Activated T-helper 1 cell treated with anti-CD3 and anti-CD28 coated beads, Interleukin-12 subunit alpha, Interleukin-12 subunit beta, Interleukin-2, Interleukin-4 antibody, amounts not matched to agents 30 ng/mL and 10 ng/mL and 1 ng/mL, durations not matched to agents 14 hours and 24 hours and 36 hours (primary cell): ENCODE measurements around the gene RYR3. TPM values are rescaled to one million over a fixed set of nuclear protein-coding genes. Genes with fewer than 3 reads are reported as not detected.

Source experiments
- DNase-seq: peaks from one replicate; pipeline ENCODE4 v3.0.0; 2021; ENCODE audit warnings: low spot score
- H3K27ac Mint-ChIP-seq: one replicate; pipeline ENCODE4 v1.8.0; 2021; ENCODE audit warnings: mild to moderate bottlenecking, mixed read lengths
- H3K27me3 Mint-ChIP-seq: one replicate; pipeline ENCODE4 v1.8.0; 2022; ENCODE audit warnings: mild to moderate bottlenecking, moderate library complexity, mixed read lengths; ENCODE audit not compliant: insufficient read depth
- H3K36me3 Mint-ChIP-seq: one replicate; pipeline ENCODE4 v1.8.0; 2021; ENCODE audit warnings: low read depth, mixed read lengths
- H3K4me1 Mint-ChIP-seq: one replicate; pipeline ENCODE4 v1.8.0; 2021; ENCODE audit warnings: low read depth, mixed read lengths
- H3K4me3 Mint-ChIP-seq: one replicate; pipeline ENCODE4 v1.8.0; 2021; ENCODE audit warnings: mild to moderate bottlenecking, moderate library complexity, mixed read lengths
- H3K9me3 Mint-ChIP-seq: one replicate; pipeline ENCODE4 v1.8.0; 2021; ENCODE audit warnings: mixed read lengths
- intact Hi-C: fragments of 100-400 bp; cut with micrococcal nuclease; formaldehyde crosslinking; loops from one replicate; pipeline ENCODE4 v1.15.1; 2024
- total RNA-seq: library from RNA; stranded (reverse); gene quantifications from 2 replicates; pipeline ENCODE4 v1.2.3, GENCODE V29; 2022

The RYR3 gene
- total RNA-seq, 1 donor from 2014 or later: not detected

DNA sequence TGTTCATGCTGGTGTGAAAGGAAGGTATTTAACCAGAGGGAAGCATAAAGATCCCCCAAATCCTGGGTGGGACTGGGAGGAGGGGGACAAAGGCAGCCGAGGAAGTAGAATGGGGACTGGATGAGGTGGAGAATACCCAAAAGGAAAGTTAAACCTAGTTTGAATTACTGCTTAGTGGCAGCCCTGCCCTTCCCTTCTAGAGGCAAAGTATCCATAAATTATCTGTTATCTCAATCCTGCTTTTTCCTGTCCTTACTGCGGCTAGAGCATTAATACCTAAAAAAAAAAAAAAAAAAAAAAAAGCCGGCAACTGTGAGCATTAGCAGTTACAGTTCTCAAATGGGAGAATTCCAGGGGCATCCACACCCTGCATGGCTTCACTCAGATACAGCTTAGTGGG is 139.0 kb downstream of the RYR3 start:
- H3K36me3 Mint-ChIP-seq: no peaks in the 10 kb centered on the region
- H3K9me3 Mint-ChIP-seq: no peaks in the 10 kb centered on the region
- peaks cover 9% of the 10 kb centered on the region for H3K27me3 Mint-ChIP-seq

DNA sequence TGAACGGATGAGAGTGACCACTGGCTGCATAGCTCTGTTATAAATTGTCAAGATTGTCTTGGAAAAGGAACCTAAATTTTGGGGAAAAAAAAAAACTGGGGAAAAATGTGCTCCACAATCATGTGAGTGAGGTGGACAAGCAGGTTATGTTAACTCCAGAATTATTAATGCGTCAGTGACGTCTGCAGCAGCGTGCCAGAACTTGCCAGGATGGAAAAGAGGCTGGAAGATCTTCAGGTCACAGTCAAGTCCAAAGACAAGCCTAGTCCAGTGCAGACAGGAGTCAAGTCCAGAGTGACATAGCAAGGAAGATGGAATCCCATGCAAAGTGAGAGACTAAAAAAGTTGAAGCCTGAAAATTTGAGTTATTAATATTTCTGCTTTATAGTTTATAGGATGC is 140.6 kb downstream of the RYR3 start:
- no peak for DNase-seq
- H3K27ac Mint-ChIP-seq: no peak overlapping the region
- no peaks in the 10 kb centered on the region for H3K36me3 Mint-ChIP-seq
- intact Hi-C loops: no loop called here
- peaks cover 7% of the 10 kb centered on the region for H3K27me3 Mint-ChIP-seq
- no peak overlapping the region for H3K4me3 Mint-ChIP-seq
- no peaks in the 10 kb centered on the region for H3K9me3 Mint-ChIP-seq
- no peaks in the 10 kb centered on the region for H3K4me1 Mint-ChIP-seq

More for the DNA sequence above, 139.0 kb downstream of the RYR3 start:
- Mint-ChIP-seq H3K4me1 (no peaks in the 10 kb centered on the region), H3K4me3 (no peak overlapping the region), H3K27ac (no peak overlapping the region)
- intact Hi-C loops: no loop called here
- DNase-seq: no peak

- no peaks in the 10 kb centered on the region for H3K4me1 Mint-ChIP-seq
Measured at GRCh38 chr15:33453761-33454160, 143.0 kb downstream of the RYR3 start.

DNA sequence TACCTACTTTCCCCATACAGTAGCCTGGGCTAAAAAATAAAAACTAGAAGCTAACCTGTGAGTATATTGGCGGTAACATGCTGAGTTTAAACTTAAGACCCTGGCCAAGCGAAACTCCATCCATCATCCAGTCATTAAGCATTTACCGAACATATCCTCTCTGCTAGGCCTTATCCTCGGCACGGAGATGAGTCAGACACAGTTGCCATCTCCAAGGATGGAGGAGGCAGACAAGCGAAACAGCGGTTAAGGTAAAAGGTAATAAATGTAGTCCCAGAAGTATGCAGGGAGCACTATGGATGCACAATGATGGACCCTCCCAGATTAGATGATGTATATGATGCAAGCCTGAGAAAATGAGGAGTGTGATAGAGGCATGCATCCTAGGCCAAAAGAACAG is 143.6 kb downstream of the RYR3 start:
- H3K9me3 Mint-ChIP-seq: no peaks in the 10 kb centered on the region
- no peak for DNase-seq
- no peaks in the 10 kb centered on the region for H3K4me1 Mint-ChIP-seq
- H3K27me3 Mint-ChIP-seq: peaks cover 4% of the 10 kb centered on the region
- intact Hi-C loops: no loop called here
- no peak overlapping the region for H3K27ac Mint-ChIP-seq
- no peaks in the 10 kb centered on the region for H3K36me3 Mint-ChIP-seq
- H3K4me3 Mint-ChIP-seq: no peak overlapping the region

More at GRCh38 chr15:33453761-33454160, 143.0 kb downstream of the RYR3 start:
- H3K4me3 Mint-ChIP-seq: no peak overlapping the region
- peaks cover 4% of the 10 kb centered on the region for H3K27me3 Mint-ChIP-seq
- H3K27ac Mint-ChIP-seq: no peak overlapping the region
- no peak for DNase-seq
- H3K9me3 Mint-ChIP-seq: no peaks in the 10 kb centered on the region
- intact Hi-C loops: no loop called here
- H3K36me3 Mint-ChIP-seq: no peaks in the 10 kb centered on the region

DNA sequence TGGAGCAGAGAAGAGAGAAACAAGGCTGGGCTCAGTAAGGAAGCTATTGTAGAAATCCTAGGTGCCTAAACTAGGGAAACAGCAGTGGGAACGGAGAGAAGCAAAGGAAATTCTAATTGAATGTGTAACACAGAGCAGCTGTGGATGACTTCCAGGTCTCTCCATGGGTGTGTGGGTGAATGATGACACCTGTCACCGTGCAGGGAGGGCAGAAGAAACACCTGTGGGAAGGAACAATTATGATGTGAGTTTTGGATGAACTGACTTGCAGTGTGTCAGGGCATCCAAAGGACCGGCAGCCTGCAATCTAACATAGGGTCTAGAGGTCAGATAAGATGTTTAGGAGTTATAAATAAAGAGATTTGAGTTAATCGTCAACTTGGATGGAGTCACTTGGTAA is 144.2 kb downstream of the RYR3 start:
- Mint-ChIP-seq H3K9me3 (no peaks in the 10 kb centered on the region), H3K4me3 (no peak overlapping the region), H3K27me3 (peaks cover 4% of the 10 kb centered on the region), H3K27ac (no peak overlapping the region), H3K4me1 (no peaks in the 10 kb centered on the region), H3K36me3 (no peaks in the 10 kb centered on the region)
- no peak for DNase-seq
- intact Hi-C loops: no loop called here

DNA sequence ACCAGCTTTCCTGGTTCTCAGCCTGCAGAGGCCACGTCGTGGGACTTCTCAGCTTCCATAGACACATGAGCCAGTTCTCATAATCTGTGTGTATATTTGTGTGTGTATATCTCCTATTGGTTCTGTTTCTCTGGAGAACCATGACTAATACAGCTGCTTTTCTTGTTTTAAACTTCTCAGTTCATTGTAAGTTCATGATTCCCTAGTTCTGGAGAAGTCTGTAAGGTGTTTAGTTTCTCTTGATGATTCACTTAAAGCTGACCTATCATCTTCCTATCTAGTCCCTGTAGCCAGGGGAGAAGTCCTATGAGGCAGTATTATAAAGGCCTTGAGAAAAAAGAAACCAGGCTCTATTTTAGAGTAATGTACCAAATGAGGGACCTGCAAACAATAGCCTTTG is 147.7 kb downstream of the RYR3 start:
- intact Hi-C loops: no loop called here
- no peaks in the 10 kb centered on the region for H3K9me3 Mint-ChIP-seq
- H3K36me3 Mint-ChIP-seq: no peaks in the 10 kb centered on the region
- H3K4me1 Mint-ChIP-seq: no peaks in the 10 kb centered on the region
- DNase-seq: no peak
- no peak overlapping the region for H3K27ac Mint-ChIP-seq
- H3K4me3 Mint-ChIP-seq: no peak overlapping the region
- no peaks in the 10 kb centered on the region for H3K27me3 Mint-ChIP-seq

DNA sequence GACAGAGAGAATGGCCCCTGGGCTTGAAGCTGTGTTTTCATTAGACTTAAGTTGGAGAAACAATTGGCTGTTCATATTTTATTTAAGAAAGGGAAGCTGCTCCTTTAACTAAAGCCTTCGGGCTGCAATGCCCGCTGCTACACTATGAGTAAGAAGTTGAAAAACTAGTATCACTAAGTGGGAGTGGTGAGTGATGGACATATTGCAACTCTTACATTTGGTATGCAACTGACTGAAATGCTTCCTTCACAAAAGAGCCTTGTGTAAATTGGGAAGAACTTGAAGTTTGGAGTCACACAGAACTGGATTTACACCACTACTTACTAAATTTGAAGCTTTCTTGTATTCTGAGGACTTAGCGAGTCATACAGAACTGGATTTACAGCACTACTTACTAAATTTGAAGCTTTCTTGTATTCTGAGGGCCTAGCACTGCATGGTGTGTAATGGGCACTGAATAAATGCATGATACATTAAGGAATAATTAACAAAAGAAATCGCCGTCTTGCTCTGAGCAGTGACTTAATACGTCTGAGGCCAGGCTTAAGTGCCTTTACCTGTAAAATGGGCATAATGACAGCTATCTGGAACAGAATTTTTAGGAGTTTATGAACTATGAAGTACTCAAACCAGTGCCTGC is 149.5 kb downstream of the RYR3 start:
- Mint-ChIP-seq H3K4me3 (no peak overlapping the region), H3K27me3 (no peaks in the 10 kb centered on the region), H3K27ac (no peak overlapping the region), H3K4me1 (no peaks in the 10 kb centered on the region), H3K9me3 (no peaks in the 10 kb centered on the region), H3K36me3 (no peaks in the 10 kb centered on the region)
- DNase-seq: no peak
- intact Hi-C loops: no loop called here

- DNase-seq: no peak
- H3K36me3 Mint-ChIP-seq: no peaks in the 10 kb centered on the region
- intact Hi-C loops: no loop called here
- H3K27ac Mint-ChIP-seq: no peak overlapping the region
- H3K4me3 Mint-ChIP-seq: no peak overlapping the region
- H3K4me1 Mint-ChIP-seq: no peaks in the 10 kb centered on the region
- no peaks in the 10 kb centered on the region for H3K9me3 Mint-ChIP-seq
- H3K27me3 Mint-ChIP-seq: no peaks in the 10 kb centered on the region
Measured at GRCh38 chr15:33461671-33462070, 150.9 kb downstream of the RYR3 start.

- no peak overlapping the region for H3K27ac Mint-ChIP-seq
- no peaks in the 10 kb centered on the region for H3K4me1 Mint-ChIP-seq
- no peaks in the 10 kb centered on the region for H3K36me3 Mint-ChIP-seq
- no peaks in the 10 kb centered on the region for H3K9me3 Mint-ChIP-seq
- intact Hi-C loops: no loop called here
- no peak for DNase-seq
- no peaks in the 10 kb centered on the region for H3K27me3 Mint-ChIP-seq
- no peak overlapping the region for H3K4me3 Mint-ChIP-seq
Measured at GRCh38 chr15:33467146-33467815, 156.5 kb downstream of the RYR3 start.

- intact Hi-C loops: no loop called here
- no peak overlapping the region for H3K27ac Mint-ChIP-seq
- H3K4me1 Mint-ChIP-seq: no peaks in the 10 kb centered on the region
- no peak overlapping the region for H3K4me3 Mint-ChIP-seq
- DNase-seq: no peak
- no peaks in the 10 kb centered on the region for H3K27me3 Mint-ChIP-seq
- no peaks in the 10 kb centered on the region for H3K9me3 Mint-ChIP-seq
- no peaks in the 10 kb centered on the region for H3K36me3 Mint-ChIP-seq
Measured at GRCh38 chr15:33467816-33468163, 157.0 kb downstream of the RYR3 start.

DNA sequence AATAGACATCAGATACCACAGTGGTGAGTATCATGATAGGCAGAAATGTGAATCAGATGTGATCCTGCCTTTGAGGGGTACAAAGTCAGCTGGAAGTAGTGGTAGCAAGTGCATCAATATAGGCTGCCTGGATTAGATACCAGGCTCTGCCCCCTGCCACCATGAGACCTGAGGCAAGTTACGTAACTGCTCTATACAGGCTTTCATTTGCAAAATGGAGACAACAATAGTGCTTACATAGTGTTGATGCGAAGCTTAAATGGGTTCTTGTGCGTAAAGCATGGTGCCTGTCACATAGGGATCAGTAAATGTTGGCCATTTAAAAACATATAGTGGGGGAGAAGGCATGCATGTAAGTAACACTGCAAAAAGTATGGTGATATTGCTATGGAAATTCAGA is 158.0 kb downstream of the RYR3 start:
- Mint-ChIP-seq H3K4me3 (no peak overlapping the region), H3K36me3 (no peaks in the 10 kb centered on the region), H3K27ac (no peak overlapping the region), H3K4me1 (no peaks in the 10 kb centered on the region), H3K9me3 (no peaks in the 10 kb centered on the region), H3K27me3 (no peaks in the 10 kb centered on the region)
- DNase-seq: no peak
- intact Hi-C loops: no loop called here

DNA sequence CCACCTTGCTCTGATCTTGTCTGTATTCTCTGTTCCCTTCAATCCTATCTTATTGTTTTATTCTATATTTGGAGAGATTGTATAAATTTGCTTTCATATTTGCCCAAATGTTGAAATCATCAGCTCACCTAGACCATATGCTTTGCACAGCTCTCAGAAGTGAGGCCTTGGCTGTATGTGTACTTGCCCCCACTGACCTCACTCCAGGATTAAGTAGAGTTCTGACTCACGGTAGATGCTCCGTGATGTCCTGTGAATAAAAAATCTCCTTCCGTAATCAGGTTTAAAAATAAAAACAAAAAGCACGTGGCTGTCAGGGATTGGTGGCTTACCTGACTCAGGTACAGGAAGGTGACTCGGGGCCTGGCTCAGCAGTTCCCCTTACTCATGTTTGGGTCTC is 162.2 kb downstream of the RYR3 start:
- Mint-ChIP-seq H3K4me1 (no peaks in the 10 kb centered on the region), H3K27ac (no peak overlapping the region), H3K9me3 (no peaks in the 10 kb centered on the region), H3K36me3 (no peaks in the 10 kb centered on the region), H3K27me3 (no peaks in the 10 kb centered on the region), H3K4me3 (no peak overlapping the region)
- DNase-seq: no peak
- intact Hi-C loops: no loop called here

GRCh38 chr15:33473714-33474113 is 162.9 kb downstream of the RYR3 start:
- H3K9me3 Mint-ChIP-seq: no peaks in the 10 kb centered on the region
- H3K4me1 Mint-ChIP-seq: no peaks in the 10 kb centered on the region
- no peak overlapping the region for H3K27ac Mint-ChIP-seq
- no peak for DNase-seq
- H3K36me3 Mint-ChIP-seq: no peaks in the 10 kb centered on the region
- no peak overlapping the region for H3K4me3 Mint-ChIP-seq
- intact Hi-C loops: no loop called here
- no peaks in the 10 kb centered on the region for H3K27me3 Mint-ChIP-seq

DNA sequence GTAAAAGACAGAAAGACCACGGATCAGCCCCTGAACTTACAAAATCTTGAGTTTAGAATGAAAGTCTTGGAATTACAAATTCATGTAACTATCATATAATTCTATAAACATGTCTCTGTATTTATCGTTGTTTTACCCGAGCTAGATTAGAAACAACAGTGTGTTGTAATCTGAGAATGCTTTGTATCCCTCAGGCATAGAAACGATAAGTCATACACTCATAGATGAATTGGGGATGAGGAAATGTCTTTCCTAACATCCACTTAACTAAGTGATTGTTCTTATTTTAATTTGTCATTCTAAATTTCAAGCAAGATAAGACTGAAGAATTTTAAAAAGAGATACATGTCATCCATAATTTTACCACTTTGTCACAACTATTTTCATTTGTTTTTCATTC is 165.3 kb downstream of the RYR3 start:
- no peaks in the 10 kb centered on the region for H3K27me3 Mint-ChIP-seq

More for the DNA sequence above, 165.3 kb downstream of the RYR3 start:
- H3K27ac Mint-ChIP-seq: no peak overlapping the region
- intact Hi-C loops: no loop called here
- no peaks in the 10 kb centered on the region for H3K9me3 Mint-ChIP-seq
- DNase-seq: no peak
- no peak overlapping the region for H3K4me3 Mint-ChIP-seq
- no peaks in the 10 kb centered on the region for H3K36me3 Mint-ChIP-seq
- H3K4me1 Mint-ChIP-seq: no peaks in the 10 kb centered on the region
